Calu3 (cell line): ENCODE measurements around the gene ANKRD33B. TPM values are rescaled to one million over a fixed set of nuclear protein-coding genes. Genes with fewer than 3 reads are reported as not detected.
"Not testable (repeated sequence)": the region's sequence is repeated elsewhere in the genome, so short reads cannot be mapped to it uniquely, and the experiment has no call there.

Experiments
- BruUV-seq: library from RNA; stranded (reverse); fragments of 400-500 nt; replicated peaks from 2 replicates; lab custom pipeline; 2021; lab: Mats Ljungman, UMichigan
- CTCF ChIA-PET: fragments of 300-600 bp; sonication (Branson Sonifier 250); formaldehyde crosslinking; loops from one replicate; lab custom pipeline; 2022; ENCODE audit warnings: antibody characterized with exemption; lab: Charles Lee
- DNase-seq: peaks from one replicate; pipeline ENCODE4 v3.0.0; 2022
- H3K27ac Mint-ChIP-seq: one replicate; pipeline ENCODE4 v1.8.0; 2022; ENCODE audit warnings: mixed read lengths; ENCODE audit not compliant: unreplicated experiment
- H3K27me3 Mint-ChIP-seq: one replicate; pipeline ENCODE4 v1.8.0; 2022; ENCODE audit warnings: mixed read lengths; ENCODE audit not compliant: unreplicated experiment
- H3K36me3 Mint-ChIP-seq: one replicate; pipeline ENCODE4 v1.8.0; 2022; ENCODE audit warnings: mild to moderate bottlenecking, moderate library complexity, mixed read lengths; ENCODE audit not compliant: insufficient read depth, unreplicated experiment
- H3K4me1 Mint-ChIP-seq: one replicate; pipeline ENCODE4 v1.8.0; 2022; ENCODE audit warnings: mild to moderate bottlenecking, low read depth, mixed read lengths; ENCODE audit not compliant: unreplicated experiment
- H3K4me3 Mint-ChIP-seq: one replicate; pipeline ENCODE4 v1.8.0; 2022; ENCODE audit warnings: mild to moderate bottlenecking, low read depth, moderate library complexity, mixed read lengths; ENCODE audit not compliant: unreplicated experiment
- H3K9me3 Mint-ChIP-seq: one replicate; pipeline ENCODE4 v1.8.0; 2022; ENCODE audit warnings: low read depth, mixed read lengths; ENCODE audit not compliant: unreplicated experiment
- intact Hi-C: fragments of 100-400 bp; cut with micrococcal nuclease; formaldehyde crosslinking; loops from one replicate; pipeline ENCODE4 v1.10.0; 2022; ENCODE audit not compliant: unreplicated experiment
- total RNA-seq: library from RNA; stranded (reverse); gene quantifications from 2 replicates; pipeline ENCODE4 v1.2.3, GENCODE V29; 2022
- TF ChIP-seq, protein P1 (sequence below): fragments of 200-600 bp; IDR thresholded peaks from one replicate; pipeline ENCODE4 v1.8.0; 2022; ENCODE audit warnings: antibody characterized with exemption; ENCODE audit not compliant: unreplicated experiment

Gene ANKRD33B
- total RNA-seq, 1 experiment from 2014 or later: 3.6 TPM

DNA sequence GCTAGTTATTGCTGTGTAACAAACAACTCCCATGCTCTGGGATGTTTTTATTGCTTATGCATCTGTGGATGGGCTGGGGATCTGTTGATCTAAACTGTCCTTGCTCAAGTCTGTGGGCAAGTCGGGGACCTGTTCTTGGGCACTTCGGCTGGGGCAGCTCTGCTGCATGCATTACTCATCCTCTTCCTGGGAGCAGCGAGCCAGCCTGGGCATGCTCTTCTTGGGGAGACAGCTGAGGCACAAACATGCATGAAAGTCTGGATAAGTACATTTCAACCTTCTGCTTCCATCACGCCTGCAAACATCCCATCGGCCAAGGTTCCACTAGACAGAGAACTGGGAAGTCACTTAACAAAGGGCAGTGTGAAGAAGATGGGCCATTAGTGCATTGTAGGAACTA, 66.3 kb downstream of the ANKRD33B start:
- Mint-ChIP-seq H3K4me3 (no peak overlapping the region), H3K27me3 (peaks cover 20% of the 10 kb centered on the region), H3K9me3 (no peaks in the 10 kb centered on the region), H3K4me1 (peaks cover 11% of the 10 kb centered on the region), H3K27ac (no peak overlapping the region), H3K36me3 (no peaks in the 10 kb centered on the region)
- TF ChIP-seq, protein P1, sequence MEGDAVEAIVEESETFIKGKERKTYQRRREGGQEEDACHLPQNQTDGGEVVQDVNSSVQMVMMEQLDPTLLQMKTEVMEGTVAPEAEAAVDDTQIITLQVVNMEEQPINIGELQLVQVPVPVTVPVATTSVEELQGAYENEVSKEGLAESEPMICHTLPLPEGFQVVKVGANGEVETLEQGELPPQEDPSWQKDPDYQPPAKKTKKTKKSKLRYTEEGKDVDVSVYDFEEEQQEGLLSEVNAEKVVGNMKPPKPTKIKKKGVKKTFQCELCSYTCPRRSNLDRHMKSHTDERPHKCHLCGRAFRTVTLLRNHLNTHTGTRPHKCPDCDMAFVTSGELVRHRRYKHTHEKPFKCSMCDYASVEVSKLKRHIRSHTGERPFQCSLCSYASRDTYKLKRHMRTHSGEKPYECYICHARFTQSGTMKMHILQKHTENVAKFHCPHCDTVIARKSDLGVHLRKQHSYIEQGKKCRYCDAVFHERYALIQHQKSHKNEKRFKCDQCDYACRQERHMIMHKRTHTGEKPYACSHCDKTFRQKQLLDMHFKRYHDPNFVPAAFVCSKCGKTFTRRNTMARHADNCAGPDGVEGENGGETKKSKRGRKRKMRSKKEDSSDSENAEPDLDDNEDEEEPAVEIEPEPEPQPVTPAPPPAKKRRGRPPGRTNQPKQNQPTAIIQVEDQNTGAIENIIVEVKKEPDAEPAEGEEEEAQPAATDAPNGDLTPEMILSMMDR: no peak
- CTCF ChIA-PET: interaction anchor here (3.7 kb wide), 1 partner anchor 177 kb away, joined by 75 read pairs; no protein-coding TSS in a partner anchor
- DNase-seq: no peak
- intact Hi-C loops: no loop called here
- no TSS peak for BruUV-seq

DNA sequence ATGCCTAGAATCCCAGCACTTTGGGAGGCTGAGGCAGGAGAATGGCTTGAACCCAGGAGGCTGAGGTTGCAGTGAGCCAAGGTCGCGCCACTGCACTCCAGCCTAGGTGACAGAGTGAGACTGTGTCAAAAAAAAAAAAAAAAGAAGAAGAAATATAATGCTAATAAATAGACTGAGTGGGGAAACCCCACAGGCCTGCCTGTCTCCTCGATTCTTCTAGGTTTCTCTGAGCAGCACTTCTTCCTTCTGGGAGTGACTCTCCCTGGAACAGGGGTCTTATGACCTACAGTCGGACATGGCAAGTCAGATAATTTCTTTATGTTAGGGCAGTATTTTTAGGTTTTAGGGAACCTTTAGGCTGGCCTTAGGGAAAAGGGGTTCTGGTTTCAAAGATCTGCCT, 66.9 kb downstream of the ANKRD33B start:
- H3K4me3 Mint-ChIP-seq, CTCF ChIA-PET, H3K9me3 Mint-ChIP-seq, H3K27ac Mint-ChIP-seq, BruUV-seq, intact Hi-C loops, DNase-seq, H3K36me3 Mint-ChIP-seq: not testable (repeated sequence)
- H3K4me1 Mint-ChIP-seq: peaks cover 11% of the 10 kb centered on the region
- H3K27me3 Mint-ChIP-seq: peaks cover 20% of the 10 kb centered on the region

DNA sequence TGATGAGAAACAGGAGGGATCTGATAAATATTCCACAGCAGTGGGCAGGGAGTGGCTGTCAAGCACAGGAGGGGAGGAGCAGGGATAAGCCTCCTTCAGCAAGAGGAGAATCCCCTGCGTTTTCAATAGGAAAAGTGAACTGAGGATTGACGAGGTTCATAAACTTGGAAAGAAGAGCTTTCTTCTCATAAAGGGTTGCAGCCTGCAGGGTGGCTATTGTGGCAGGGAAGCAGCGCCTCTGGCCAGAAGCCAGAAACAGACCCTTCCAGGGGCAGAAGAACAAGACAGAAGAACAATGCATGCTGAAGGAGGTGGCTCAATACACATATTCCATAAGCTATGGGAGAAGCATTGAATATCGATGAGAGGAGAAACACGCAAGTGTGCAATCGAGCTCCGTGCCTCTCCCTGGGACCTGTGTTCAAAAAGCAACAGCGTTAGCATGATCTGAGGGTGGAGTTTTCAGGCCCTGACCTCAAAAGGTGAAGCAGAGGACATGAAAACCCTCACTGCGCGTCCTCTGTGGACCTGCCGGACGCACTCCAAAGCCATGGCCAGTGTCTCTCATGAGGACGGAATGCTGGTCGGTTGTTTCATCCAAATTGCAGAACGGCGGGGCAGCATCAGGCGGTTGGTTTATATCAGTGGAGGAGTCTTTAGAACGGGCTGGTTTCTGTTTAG, 67.6 kb downstream of the ANKRD33B start:
- BruUV-seq: no TSS peak
- intact Hi-C loops: no loop called here
- peaks cover 11% of the 10 kb centered on the region for H3K4me1 Mint-ChIP-seq
- H3K27me3 Mint-ChIP-seq: peaks cover 20% of the 10 kb centered on the region
- no peak overlapping the region for H3K27ac Mint-ChIP-seq
- TF ChIP-seq, protein P1: no peak
- no peaks in the 10 kb centered on the region for H3K36me3 Mint-ChIP-seq
- H3K4me3 Mint-ChIP-seq: no peak overlapping the region
- no peak for DNase-seq
- CTCF ChIA-PET: no interaction called here
- no peaks in the 10 kb centered on the region for H3K9me3 Mint-ChIP-seq

DNA sequence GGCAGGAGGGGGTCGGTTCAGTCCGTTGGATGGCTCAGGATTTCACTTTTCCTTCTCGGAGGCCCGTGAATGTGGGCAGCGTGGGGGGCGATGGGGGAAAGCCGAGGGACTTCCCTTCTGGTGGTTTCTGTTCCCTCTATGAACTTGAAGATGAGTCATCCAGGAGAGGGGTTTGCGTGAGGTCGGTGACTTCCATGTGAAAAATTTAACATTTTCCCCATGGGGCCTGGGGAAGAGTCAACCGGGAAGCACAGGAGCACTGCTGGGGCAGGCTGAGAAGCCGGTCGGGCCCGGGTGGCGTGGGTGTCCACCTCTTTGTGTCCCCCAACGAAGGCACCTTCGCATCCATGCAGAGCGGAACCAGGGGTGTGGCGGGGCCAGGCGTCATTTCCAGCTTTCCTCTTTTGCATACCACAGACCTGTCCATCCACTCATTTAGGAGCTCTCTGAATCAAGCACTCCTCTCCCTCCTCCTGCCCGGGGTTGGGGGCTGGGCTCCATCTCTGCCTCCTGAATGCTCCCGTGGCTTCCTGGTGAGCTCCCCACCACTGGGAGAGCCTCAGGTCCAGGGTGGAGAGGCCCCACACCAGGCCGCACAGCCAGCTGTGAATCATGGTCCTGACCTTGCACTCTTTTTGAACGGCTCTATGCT, 68.4 kb downstream of the ANKRD33B start:
- Mint-ChIP-seq H3K4me3 (no peak overlapping the region), H3K36me3 (no peaks in the 10 kb centered on the region), H3K4me1 (peaks cover 7% of the 10 kb centered on the region), H3K27me3 (peaks cover 20% of the 10 kb centered on the region), H3K9me3 (no peaks in the 10 kb centered on the region), H3K27ac (no peak overlapping the region)
- DNase-seq: no peak
- TF ChIP-seq, protein P1: no peak
- intact Hi-C loops: no loop called here
- BruUV-seq: no TSS peak
- CTCF ChIA-PET: no interaction called here
